NB4 (cell line): Measurements from ENCODE around the gene PCDHGA6.
A peak's percentile ranks its signal among the peaks of the same experiment; 100 is the strongest.

Experiments used
- CTCF ChIP-seq: IDR thresholded peaks from one replicate; pipeline ENCODE4 v1.5.1; 2012; ENCODE audit warnings: low read depth, low read length
- MYC ChIP-seq: IDR thresholded peaks from 2 replicates; pipeline ENCODE4 v1.6.1; 2011; ENCODE audit warnings: low read depth, low read length
- POLR2A ChIP-seq: IDR thresholded peaks from 2 replicates; pipeline ENCODE4 v1.6.1; 2011; ENCODE audit warnings: mild to moderate bottlenecking; ENCODE audit not compliant: insufficient read length; ENCODE audit errors: extremely low read depth
- TF ChIP-seq, protein P1 (sequence below): IDR thresholded peaks from 2 replicates; pipeline ENCODE4 v1.6.1; 2011; ENCODE audit warnings: low read depth, low read length

GRCh38 chr5:141359790-141360426 is 13.8 kb upstream of the PCDHGA6 start, which contains the start of gene PCDHGB2:
- TF ChIP-seq CTCF (peak; percentile 62), POLR2A (no peak), MYC (no peak; the same call in 1 of the 2 replicates)
- TF ChIP-seq, protein P1, sequence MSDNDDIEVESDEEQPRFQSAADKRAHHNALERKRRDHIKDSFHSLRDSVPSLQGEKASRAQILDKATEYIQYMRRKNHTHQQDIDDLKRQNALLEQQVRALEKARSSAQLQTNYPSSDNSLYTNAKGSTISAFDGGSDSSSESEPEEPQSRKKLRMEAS = no peak
